GM12874 (cell line): ENCODE measurements around the gene CAMTA1.

Source experiments
- TF ChIP-seq, protein P1 (sequence below): IDR thresholded peaks from 2 replicates; pipeline ENCODE4 v1.5.1; 2011; ENCODE audit warnings: low read depth, mild to moderate bottlenecking, control low read depth, low read length, moderate library complexity; ENCODE audit not compliant: insufficient read depth

CAMTA1 gene

DNA sequence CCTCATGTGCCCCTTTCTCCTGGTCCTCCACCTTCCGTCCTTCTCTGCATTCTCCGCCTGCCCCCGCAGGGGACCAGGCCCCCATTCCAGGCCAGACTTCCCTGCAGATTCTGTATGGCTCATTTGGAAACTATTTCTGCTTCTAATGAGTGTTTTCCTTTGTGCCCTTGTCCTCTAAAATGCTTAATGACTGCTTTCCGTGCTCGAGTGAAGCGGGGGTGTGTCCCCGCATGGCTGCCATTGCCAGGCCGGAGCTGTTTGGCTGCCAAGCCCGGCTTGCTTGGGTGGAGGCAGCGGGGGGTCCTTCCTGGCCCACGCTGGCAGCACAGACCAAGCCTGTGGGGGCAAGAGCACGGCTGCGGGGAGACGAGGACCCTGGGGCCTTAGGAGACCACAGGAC lies 686.6 kb downstream of the CAMTA1 start:
- TF ChIP-seq, protein P1, sequence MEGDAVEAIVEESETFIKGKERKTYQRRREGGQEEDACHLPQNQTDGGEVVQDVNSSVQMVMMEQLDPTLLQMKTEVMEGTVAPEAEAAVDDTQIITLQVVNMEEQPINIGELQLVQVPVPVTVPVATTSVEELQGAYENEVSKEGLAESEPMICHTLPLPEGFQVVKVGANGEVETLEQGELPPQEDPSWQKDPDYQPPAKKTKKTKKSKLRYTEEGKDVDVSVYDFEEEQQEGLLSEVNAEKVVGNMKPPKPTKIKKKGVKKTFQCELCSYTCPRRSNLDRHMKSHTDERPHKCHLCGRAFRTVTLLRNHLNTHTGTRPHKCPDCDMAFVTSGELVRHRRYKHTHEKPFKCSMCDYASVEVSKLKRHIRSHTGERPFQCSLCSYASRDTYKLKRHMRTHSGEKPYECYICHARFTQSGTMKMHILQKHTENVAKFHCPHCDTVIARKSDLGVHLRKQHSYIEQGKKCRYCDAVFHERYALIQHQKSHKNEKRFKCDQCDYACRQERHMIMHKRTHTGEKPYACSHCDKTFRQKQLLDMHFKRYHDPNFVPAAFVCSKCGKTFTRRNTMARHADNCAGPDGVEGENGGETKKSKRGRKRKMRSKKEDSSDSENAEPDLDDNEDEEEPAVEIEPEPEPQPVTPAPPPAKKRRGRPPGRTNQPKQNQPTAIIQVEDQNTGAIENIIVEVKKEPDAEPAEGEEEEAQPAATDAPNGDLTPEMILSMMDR: no peak

DNA sequence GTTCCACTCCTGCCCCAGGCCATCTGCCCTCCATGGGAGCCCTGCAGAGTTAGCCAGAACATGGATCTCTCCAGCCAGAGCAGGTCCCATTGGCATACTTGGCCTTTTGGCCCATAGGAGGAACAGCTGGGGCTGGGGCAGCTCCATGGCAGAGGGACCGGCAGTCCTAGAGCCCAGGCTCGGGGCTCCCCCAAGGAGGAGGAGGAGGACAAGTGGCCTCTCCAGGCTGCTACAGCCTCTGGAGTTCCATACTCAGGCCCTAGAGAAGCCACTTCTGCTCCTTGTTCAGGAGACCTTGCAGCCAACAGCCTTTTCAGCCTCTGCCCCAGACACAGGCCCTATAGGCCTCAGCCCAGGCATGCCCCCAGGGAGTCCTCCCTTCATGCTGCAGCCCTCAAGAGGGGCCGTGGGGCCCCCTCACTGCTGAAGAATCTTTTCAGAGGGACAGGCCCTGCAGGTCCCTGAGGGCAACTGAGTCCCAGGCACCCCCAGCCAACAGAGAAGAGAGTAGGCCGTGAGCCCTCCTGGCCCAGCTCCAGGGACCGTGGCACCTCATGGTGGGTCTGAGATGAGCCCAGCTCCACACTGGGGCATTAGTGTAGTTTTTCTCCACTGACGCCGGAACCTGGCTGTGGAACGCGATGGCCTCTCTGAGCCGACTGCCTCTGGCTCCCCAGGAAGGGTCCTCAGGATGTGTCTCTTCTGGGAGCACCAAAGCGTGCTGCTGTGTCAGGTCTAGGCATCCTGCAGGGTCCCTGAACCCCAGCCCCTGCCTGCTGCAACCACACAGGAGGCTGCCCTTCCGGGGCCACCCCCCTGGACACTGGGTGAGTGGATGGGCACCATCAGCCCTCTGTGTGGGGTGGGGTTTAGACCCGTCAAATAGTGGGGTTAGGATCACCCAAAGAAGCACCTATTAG lies 688.2 kb downstream of the CAMTA1 start:
- TF ChIP-seq, protein P1: no peak

DNA sequence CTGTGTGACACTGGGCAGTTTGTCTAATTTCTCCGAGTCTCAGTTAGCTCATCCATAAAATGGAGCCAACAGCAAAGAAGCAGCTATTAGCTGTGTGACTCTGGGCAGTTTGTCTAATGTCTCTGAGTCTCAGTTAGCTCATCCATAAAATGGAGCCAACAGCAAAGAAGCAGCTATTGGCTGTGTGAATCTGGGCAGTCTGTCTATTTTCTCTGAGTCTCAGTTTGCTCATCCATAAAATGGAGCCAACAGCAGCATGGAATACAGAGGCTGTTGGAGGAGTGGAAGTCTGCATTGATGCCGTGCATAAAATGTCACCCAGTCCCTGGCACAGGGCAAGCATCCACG lies 688.9 kb downstream of the CAMTA1 start:
- TF ChIP-seq, protein P1: no peak

DNA sequence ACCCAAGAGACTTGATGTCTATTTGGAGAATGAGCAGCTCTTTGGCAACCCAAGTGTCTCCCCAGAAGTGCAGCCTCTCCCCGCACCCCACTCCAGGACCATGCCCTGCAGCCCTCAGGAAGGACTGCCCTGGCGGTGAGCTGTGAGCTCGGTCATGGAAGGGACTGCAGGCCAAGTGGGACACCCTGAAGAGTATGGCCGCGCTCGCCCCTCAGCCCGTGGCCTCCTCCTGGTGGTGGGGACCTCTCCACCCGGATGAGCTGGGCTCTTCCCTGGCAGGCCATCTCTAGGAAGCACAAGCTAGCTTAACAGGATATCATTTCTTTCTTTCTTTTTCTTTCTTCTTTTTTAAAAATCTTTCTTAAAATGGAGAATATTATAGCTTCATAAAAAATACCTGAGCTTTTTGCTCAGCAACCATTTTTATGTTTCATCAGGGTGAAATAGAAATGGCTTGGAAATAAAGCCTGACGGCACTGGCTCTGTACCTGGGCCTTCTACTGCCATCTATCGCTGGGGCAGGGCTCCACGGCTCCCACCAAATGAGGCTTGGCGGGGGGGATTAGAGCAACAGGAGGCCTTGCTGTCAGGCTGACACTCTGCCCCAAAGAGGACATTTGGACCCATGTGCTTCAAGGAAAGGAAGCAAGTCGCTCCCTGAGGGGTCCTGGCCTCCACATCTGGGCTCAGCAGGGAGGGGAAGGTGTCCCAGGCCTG lies 689.7 kb downstream of the CAMTA1 start:
- TF ChIP-seq, protein P1: no peak

DNA sequence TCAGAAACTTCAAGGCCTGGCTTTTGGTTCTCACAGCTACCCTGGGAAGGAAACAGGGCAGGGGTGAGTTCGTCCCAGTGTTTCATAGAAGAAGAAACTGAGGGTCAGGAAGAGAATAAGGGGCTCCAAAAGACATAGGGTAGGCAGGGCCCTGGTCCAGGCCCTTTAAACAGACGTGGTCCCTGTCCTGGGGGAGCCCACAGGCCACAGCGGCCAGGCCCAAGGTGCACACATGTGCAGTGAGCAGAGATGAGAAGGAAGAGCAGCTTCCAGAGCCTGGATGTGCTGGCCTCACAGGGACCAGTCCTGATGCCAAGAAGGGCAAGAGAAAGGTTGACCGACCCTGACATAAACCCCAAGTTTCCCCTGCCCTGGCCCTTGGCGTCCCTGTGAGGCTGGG lies 690.4 kb downstream of the CAMTA1 start:
- TF ChIP-seq, protein P1: no peak

DNA sequence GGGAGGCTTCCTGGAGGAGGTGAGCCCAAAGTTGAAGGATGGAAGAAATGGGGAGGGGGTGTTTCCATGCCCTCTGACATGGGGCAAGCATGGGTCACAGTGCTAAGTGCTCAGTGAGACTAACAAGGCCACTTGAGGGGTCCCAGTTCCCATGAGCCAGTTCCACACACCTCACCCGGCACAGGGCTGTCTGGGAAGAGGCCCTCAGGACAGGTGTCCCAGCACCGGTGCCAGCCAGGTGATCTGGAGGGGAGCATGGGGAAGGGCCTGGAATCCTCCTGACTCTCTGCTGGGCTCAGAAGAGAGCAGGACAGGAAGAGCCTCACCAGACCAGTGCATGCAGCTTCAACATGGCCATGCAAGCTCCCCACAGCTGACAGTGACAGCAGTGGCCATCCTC lies 691.1 kb downstream of the CAMTA1 start:
- TF ChIP-seq, protein P1: no peak

DNA sequence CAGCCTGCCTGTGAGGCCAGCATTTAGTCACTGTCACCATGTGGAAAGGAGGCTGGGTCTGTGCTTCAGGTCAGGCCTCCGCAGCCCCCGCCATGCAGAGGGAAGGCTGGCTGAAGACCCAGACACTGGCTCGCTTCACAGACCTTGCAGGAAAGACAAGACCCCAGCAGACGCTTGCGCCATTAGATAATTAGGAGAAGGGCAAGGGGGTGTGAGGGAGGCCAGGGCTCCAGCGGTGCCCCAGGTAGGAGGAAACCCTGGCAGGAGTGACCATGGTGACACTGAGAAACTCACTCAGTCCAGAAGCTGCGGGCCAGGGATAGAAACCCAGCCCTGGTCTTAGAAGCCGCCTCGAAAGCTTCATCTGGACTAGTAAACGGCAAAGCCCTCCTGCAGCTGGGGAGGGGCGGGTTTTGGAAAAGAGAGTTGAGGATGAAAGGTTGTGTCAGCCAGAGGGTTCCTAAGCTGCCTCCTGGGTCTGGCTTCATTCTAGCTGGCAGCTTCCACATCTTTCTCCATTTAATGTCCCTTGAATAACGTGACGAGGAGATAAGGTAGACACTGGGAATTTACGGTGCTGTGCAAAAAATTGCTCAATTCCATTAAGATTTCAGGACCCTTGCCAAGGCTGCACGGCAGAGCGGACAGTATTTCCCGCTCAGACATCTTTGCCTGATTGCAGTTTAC lies 691.8 kb downstream of the CAMTA1 start:
- TF ChIP-seq, protein P1: no peak
